ENCODE data around the gene RUNX3. TPM values are rescaled to one million over a fixed set of nuclear protein-coding genes. Genes with fewer than 3 reads are reported as not detected.

RUNX3 gene
- total RNA-seq, 1 experiment from 2014 or later, result 0.33 TPM

GRCh38 chr1:24855474-24855873, 74.6 kb downstream of the RUNX3 start:
- Histone ChIP-seq H3K23ac (ENCODE audit: insufficient read length, low read depth, low read length) (no peak overlapping the region), H4K5ac (ENCODE audit: insufficient read length, low read depth, low read length) (no peak overlapping the region), H3K4ac (ENCODE audit: low read depth, low read length) (no peak overlapping the region), H2BK12ac (ENCODE audit: insufficient read length, low read depth, low read length) (no peak overlapping the region), H3K9me3 (ENCODE audit: control insufficient read depth, low read depth, low read length) (no peaks in the 10 kb centered on the region), H3K23me2 (ENCODE audit: insufficient read length, low read depth, low read length, poor library complexity, severe bottlenecking) (no peaks in the 10 kb centered on the region), H2AFZ (ENCODE audit: low read length) (no peak overlapping the region), H4K20me1 (ENCODE audit: control insufficient read depth, insufficient read depth, insufficient read length) (no peaks in the 10 kb centered on the region), H3K79me2 (ENCODE audit: insufficient read depth, low read length) (no peaks in the 10 kb centered on the region), H2BK120ac (ENCODE audit: low read depth, low read length, poor library complexity, severe bottlenecking) (no peak overlapping the region), H2AK5ac (ENCODE audit: insufficient read length, low read length) (no peak overlapping the region), H3K56ac (ENCODE audit: insufficient read length, low read depth, low read length) (no peak overlapping the region), H2BK5ac (ENCODE audit: insufficient read length, low read length) (no peak overlapping the region), H2BK15ac (ENCODE audit: low read depth, low read length) (no peak overlapping the region), H3K79me1 (ENCODE audit: insufficient read depth, low read depth, low read length, poor library complexity, severe bottlenecking) (no peaks in the 10 kb centered on the region), H3K18ac (ENCODE audit: insufficient read length, low read depth, low read length) (no peak overlapping the region), H2BK20ac (ENCODE audit: low read depth, low read length, poor library complexity, severe bottlenecking) (no peak overlapping the region), H4K91ac (ENCODE audit: insufficient read length, low read depth, low read length) (no peak overlapping the region), H3K27ac (ENCODE audit: insufficient read length, low read depth, low read length) (no peak overlapping the region), H3K4me1 (ENCODE audit: insufficient read depth, low read length) (no peaks in the 10 kb centered on the region), H3T11ph (ENCODE audit: low read length) (no peak overlapping the region), H3K9ac (ENCODE audit: extremely low read depth, insufficient read length, low read length) (no peak overlapping the region), H3K4me2 (ENCODE audit: insufficient read depth, insufficient read length, low read length) (no peak overlapping the region), H3K14ac (ENCODE audit: insufficient read depth, low read length) (no peak overlapping the region), H3K27me3 (ENCODE audit: insufficient read depth, low read length) (no peaks in the 10 kb centered on the region), H4K8ac (replicated peaks; ENCODE audit: insufficient read length, low read depth, low read length) (no peak overlapping the region)
- no peaks in the 10 kb centered on the region for H3K36me3 Mint-ChIP-seq (ENCODE audit: insufficient read depth in 1 of 3, low read depth in 3 of 3)
- DNase-seq, result no peak
- TF ChIP-seq CTCF (conservative IDR thresholded peaks at IDR 0.05), result no peak
- H3K4me3 Mint-ChIP-seq, result no peak overlapping the region
- no peak overlapping the region for H3K27ac Mint-ChIP-seq
- no peaks in the 10 kb centered on the region for H3K9me3 Mint-ChIP-seq
- H3K27me3 Mint-ChIP-seq (ENCODE audit: low read depth), result no peaks in the 10 kb centered on the region; the same call in 1 of the 2 replicates
- WGBS (ENCODE audit: extremely low coverage, insufficient read length, low lambda C conversion rate), result no CpG with 5 or more reads among the region's 5 CpGs
- no peaks in the 10 kb centered on the region for H3K4me1 Mint-ChIP-seq

Measured in H9 (cell line).